HG03565 (cell line): Measurements from ENCODE around the gene NRROS.
A peak's percentile ranks its signal among the peaks of the same experiment; 100 is the strongest.

ENCODE experiments used
- ATAC-seq: cut with Tn5 transposase; IDR thresholded peaks from one replicate; pipeline ENCODE4 v1.9.1; 2021; ENCODE audit warnings: mild to moderate bottlenecking, moderate library complexity; ENCODE audit not compliant: unreplicated experiment

The NRROS gene

DNA sequence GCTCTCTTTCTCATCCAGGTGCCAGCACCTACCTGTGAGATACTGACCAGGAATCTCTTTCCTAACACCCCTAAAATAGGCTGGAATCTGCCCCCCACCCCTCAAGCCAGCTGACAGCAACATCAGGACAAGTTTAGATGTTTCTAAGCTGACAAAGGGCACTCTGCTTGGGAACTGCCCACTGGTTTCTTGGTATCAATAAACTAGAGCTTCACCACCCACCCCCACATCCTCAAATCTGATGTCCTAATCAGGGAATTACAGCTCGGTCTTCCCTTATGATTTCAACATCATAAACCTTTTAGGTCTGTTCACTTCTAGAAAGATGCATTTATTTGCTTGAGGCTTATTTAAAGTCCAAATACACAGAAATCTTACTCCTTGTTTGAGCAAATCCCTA, 37.9 kb downstream of the NRROS start:
- no peak for ATAC-seq

DNA sequence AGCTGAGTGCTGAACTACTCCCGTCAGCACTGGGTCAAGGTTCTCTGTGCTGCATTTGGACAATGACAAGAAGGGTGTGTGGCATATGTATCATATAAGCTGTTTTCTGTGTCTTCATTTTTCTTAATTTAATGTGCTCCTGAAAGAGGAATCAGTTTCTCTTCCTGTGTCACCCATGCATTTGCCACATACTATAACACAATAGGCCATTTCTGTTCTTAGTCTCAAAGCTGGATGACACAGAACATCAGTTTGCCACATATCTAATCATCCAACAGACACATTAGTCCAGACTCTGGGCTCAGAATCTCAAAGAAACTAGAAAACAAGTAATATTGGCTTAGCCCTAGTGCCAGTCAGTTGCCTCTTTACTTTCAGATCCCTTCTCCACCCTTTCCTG, 38.4 kb downstream of the NRROS start:
- no peak for ATAC-seq

DNA sequence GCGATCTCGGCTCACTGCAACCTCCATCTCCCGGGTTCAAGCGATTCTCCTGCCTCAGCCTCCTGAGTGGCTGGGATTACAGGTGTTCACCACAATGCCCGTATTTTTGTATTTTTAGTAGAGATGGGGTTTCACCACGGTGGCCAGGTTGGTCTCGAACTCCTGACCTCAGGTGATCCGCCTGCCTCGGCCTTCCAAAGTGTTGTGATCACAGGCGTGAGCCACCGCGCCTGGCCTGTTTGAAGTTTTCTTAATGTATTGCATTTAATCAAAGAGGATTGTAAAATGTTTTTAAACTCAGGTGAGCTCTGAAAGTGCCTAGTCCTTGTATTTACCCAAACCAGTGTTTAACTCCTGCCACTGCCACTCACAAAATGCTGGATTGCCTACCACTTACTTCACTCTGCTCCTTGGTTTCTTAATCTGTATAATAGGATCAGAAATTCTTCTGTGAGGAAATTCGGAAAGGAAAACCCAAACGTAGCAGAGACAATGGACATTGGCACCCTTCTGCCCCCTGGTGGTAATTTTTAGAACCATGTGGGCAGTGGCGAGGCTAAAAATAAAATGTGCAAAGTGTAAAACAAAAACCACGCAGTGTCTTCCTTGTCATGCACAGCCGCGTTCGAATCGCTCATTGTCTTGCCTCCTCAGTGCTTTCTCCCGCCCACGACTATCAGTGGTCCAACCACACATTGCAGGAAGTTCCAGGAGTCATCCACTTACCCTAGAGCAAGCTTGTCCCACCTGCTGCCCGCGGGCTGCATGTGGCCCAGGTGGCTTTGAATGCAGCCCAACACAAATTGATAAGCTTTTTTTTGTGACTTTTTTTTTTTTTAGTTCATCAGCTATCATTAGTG, 45.3 kb downstream of the NRROS start:
- peak; percentile 87 for ATAC-seq

DNA sequence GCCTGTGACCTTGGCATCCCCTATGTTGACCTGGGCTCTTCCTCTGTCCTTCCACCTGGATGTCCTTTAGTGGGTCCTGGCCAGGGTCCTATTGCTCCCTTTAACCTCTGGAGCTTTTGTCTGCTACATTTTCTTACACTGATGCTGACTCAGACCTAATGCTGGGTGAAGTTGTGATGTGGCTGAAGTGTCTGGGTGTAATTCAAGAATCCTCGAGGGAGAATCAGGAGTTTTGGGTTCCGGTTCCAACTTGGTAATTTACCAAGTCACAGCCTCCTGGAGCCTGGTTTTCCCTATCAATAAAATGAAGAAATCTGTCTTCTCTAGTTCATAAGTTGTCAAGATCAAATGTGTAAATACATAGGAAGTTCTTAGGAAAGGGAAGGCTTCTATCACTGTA, 46.9 kb downstream of the NRROS start:
- no peak for ATAC-seq

DNA sequence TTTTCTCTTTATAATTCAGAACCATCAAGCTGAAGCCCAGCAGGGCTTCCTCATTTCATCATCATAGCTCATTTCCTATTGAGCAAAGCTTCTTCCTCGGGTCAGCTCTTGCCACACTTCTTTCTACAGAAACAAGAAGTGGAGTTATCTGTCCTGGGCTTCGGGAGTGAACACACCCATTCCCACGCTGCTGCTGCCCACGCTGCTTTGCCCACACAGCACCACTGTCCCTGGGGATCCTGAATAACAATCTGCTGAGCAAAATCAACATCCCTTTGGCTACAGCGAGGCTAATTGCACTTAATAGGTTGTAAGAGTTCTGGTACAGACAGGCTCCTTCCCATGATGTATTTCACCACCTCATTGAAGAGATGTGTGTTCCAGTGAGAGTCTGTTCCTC, 48.9 kb downstream of the NRROS start:
- ATAC-seq: no peak

DNA sequence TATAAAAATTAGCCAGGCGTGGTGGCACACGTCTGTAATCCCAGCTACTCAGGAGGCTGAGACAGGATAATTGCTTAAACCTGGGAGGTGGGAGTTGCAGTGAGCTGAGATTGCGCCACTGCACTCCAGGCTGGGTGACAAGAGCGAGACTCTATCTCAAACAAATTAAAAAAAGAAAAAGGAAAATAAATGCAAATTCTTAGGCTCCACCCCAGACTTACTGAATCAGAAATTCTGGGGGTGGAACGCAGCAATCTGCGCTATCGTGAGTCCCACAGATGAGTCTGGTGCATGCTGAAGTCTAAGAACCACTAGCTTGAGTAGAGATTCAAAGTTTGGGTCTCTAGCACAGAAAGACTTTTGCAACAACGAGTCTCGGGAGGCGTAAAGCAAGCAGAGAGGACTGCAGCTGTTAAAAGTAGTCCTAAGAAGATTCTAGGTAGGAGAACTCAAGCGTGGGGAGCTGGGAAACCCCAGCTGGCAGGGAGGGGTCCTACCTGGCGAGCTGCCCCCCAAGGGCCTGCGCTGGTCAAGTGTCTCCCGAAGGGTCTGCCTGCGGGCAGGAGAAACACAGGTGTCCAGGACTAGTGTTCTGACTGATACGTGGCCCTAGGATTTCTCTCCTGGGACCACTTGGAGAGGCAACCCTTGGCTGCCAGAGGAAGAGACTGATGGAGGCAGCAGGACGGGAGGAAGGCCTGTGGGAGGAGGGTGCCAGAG, 50.6 kb downstream of the NRROS start:
- ATAC-seq: no peak

DNA sequence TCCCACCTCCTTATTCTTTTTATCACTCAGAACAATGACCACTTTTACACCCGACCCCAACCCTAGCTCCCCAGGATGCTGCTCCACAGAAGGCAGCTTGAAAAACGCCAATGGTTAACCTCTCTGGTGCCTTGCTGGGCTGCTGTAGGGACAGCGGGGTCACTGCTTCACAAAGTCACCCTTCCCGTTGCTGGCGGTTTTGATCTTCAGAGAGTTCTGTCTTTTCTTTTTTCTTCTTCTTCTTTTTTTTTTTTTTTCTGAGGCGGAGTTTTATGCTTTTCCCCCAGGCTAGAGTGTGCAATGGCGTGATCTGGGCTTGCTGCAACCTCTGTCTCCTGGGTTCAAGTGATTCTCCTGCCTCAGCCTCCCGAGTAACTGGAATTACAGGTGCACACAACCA, 51.9 kb downstream of the NRROS start:
- no peak for ATAC-seq

DNA sequence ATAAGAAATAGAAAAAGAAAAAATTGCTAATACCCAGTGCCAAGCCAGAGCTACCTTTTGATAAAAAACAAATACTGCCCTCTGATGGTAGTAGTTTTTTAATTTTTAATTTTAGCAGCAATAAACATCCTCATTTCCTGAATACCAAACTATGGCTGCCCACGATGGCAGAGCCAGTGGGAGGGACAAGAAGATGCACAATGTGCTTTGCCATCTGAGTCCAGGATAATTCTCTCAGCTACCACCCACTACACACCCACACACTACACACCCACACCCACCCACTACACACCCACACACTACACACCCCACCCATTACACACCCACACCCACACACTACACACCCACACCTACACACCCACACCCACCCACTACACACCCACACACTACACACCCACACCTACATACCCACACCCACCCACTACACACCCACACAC, 54.7 kb downstream of the NRROS start:
- no peak for ATAC-seq

DNA sequence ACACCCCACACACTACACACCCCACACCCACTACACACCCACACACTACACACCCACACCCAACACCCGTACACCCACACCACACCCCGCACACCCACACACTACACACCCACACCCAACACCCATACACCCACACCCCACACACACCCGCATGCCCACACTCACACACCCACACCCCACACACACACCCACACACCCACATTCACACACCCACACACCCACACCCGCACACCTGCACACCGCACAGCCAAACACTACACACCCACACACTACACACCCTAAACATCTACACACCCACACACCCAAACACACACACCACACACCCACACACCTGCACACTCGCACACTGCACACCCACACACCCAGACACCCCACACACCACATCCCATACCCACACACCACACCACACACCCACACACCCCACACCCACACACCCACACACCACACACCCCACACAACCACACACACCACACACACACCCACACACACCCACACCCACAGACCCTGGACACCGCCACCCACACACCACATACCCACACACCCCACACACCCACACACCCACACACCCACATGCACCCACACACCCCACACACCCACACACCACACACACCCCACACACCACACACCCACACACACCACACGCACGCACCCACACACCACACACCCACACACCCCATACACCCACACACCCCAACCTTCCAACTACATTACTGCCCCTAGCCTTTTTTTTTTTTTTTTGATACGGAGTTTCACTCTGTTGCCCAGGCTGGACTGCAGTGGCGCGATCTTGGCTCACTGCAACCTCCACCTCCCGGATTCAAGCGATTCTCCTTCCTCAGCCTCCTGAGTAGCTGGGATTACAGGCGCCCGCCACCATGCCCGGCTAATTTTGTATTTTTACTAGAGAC, 55.7 kb downstream of the NRROS start:
- no peak for ATAC-seq

DNA sequence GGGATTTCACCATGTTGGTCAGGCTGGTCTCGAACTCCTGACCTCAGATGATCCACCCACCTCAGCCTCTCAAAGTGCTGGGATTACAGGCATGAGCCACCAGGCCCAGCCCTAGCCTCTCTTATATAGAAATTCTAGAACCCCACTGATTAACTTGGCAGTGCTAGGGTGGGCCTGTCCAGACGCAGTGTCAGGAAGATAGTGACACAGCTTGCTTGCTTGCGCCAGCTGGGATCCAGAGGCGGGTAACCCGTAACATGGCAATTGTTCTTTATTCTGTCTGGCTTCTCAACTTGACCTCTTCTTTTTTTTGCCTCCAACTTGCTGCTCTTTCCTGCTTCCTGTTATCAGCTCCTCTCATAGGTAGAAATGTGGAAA, 56.3 kb downstream of the NRROS start:
- ATAC-seq: no peak

DNA sequence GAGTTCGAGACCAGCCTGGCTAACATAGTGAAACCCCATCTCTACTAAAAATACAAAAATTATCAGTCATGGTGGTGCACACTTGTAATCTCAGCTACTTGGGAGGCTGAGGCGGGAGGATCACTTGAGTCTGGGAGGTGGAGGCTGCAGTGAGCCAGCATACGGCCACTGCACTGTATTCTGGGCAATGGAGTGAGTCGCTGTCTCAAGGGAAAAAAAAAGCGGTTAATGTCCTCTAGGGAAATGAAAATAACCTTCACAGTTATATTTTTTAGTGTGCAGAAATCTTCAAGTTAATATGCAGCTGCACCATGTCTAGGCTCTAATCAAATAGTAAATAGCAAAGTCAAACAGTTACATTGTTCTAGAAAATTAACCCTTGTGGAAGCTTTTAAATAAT, 57.8 kb downstream of the NRROS start:
- ATAC-seq: no peak

DNA sequence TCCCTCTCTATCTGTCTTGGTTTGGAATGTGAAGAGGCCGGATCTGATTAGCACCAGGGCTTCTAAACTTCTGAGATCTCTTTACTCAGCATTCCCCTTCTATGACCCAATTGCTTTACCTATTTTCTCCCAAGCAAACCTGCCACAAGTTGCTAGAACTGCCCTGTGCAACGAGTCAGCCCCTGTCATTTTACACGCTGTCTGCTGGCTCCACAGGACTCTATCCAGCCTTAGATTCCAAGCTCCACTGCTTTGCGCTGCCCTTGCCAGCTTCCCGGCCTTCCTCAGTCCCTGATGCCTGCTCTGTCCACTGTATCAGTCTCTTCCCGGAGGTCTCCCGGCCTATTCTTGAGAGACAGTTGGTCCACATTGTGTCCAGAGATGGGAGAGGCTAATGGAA, 60.3 kb downstream of the NRROS start:
- ATAC-seq: no peak

DNA sequence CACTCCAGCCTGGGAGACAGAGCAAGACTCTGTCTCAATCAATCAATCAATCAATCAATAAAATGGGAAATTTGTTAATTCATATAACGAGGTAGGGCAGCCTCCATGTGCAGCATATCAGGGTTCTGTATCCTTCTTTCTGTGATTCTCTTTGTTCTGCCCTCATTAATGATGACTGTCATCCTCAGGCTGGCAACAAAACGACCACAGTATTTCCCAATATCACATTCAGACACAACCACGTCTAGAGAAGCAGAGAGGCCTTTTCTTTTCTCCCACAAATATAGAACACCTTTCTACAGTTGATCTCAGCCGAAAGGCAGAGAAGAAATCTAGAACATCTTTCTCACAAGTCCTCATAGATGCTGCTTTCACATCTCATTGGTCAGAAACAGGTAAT, 61.3 kb downstream of the NRROS start:
- ATAC-seq: no peak

DNA sequence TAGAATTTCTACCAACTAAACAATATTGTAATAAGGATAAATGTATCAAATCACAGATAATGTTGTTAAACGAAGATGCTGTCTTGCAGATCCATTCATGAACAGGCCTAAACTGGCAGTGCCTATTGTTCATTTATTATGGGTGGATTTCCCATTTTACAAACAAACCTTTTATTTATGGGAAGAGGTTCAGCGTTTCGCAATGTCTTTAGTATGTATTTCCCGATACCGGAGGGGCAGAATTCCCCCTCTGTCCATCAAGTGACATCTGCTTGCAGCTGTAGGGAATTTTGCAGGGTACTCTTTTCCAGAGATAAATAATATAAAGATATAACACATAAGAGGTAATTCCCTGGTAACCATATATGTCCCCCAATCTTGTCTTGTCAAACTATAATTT, 66.8 kb downstream of the NRROS start:
- no peak for ATAC-seq

DNA sequence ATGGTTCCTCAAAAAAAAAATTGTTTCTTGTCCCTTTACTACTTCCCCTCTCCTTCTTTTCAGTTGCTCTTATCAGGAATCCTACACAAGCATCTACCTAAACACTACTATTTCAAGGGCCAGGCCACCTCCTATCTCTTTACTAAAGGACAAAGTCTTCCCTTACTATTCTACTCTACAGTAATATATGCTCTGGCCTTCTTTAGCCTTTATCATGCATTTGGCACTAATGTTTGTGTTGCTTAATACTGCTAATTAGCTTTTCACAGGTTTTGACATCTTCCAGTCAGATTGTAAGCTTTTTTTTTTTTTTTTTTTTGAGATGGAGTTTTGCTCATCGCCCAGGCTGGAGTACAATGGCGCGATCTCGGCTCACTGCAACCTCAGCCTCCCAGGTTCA, 67.2 kb downstream of the NRROS start:
- no peak for ATAC-seq

DNA sequence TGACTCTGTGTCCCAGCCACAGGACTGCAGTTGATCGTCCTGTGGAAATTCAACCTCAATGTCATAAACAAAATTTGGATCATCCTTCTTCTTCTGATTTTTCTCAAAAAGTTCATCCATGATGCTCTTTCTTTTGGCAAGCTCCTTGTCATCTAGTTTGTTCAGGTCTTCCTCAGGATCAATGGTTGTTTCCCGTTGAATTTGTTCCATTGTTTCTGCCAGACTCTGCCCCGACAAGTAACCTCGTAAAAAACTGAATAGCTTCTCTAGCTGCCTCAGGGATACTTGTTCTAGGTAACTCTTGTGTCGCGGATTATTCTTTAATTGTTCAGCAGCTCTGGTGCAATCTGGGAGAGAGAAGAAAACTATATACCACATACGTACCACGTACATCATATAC, 68.1 kb downstream of the NRROS start:
- ATAC-seq: no peak

DNA sequence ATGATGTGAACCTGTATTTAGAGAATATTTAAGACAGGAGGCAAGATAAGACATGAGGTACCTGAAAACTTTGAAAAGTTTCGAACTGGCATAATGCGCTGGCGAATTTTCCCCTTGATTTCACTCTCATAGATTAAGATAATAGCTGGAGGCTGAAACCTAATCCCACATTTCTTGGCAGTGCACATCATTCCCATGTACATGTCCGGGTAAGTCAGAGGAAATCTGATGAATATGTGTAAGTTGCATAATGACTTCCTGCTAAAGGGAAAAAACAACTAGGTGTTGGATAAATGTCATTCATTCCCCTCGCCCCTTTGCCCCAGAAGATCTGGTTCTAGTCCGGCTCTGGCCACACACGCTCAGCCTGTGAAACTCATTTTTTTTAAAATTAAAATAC, 69.0 kb downstream of the NRROS start:
- no peak for ATAC-seq
